Measurements from ENCODE around the gene SULT4A1. TPM values are rescaled to one million over a fixed set of nuclear protein-coding genes. Genes with fewer than 3 reads are reported as not detected.

The SULT4A1 gene
- total RNA-seq, 2 experiments from 2014 or later: not detected

DNA sequence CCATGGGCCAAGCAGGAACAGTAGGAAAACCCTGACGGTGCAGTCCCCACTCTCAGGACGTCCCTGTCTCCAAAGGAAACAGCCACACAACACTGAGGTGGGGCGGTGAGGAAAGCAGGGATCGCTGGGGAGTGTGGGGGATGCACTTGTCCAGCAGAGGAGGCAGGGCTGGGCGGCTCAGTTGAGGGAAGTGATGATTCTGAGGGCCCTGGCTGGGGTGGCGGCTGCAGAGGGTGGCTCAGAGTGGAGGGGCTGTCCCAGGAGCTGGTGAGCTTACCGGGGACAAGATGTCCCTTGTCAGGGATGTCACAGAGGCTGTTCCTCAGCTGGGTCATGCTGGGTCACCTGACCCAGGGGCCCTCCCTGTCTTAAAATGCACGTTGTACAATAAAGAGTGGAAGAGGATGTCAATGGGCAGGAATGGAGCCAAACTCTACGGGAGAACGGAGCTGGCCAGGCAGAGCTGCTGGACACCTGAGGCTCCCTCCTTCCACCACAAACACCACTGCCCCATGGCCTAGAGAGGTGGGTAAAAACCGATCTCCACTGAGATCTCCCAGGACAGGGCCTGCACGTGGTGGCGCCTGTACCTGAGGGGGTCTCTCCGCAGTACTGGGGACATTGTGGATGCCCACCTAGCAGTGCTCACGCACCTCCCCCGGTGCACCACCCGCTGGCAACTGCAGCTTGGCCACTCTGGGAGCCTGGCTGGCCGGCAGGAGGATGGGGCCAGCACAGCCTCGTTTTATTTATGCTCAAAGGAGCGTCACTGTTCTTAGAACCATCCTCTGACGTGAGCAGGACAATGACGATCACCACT lies 40.5 kb downstream of the SULT4A1 start:
- Mint-ChIP-seq H3K27ac (no peak overlapping the region), H3K4me1 (ENCODE audit: low read depth) (no peaks in the 10 kb centered on the region), H3K27me3 (peaks cover 17% of the 10 kb centered on the region), H3K9me3 (peaks cover 3% of the 10 kb centered on the region), H3K36me3 (ENCODE audit: low read depth) (no peaks in the 10 kb centered on the region), H3K4me3 (no peak overlapping the region)
- ChIA-PET POLR2A (no interaction called here), CTCF (no interaction called here)
- TF ChIP-seq CTCF (IDR thresholded peaks at IDR 0.05): no peak
- ATAC-seq (no peak), DNase-seq (no peak)
- intact Hi-C loops (cut with micrococcal nuclease): no loop called here

DNA sequence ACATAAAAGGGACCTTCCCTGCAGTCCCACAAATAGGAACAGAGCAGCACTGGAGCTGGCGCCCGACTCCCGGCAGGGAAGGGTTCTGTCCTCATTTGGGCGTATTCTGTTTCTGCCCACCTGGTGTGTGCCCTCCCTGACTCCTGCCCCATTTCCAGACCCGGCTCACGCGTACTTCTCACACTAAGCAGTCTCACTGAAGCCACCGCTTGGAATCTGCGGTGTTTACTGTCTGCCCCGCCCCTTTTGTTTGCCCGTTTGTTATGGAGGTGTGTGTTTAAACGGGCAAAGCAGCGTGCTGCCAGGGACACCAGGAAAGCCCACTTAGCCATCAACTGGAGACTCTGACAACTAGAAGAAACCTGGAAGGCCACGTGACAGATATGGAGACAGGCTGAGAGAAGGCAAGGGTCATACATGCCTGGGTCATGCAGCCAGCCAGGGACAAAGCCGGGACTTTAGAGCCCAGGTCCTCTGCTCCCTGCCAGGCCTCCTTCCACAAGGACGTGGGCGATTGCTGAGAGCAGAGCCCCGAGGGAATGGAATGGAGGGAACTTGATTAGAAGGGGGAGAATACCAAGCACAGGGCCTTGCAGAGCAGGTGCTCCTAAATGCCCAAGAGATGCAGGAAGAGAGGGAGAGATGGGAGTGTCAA lies 41.5 kb downstream of the SULT4A1 start:
- intact Hi-C loops (cut with micrococcal nuclease): no loop called here
- ATAC-seq (no peak), DNase-seq (no peak)
- Mint-ChIP-seq H3K4me1 (ENCODE audit: low read depth) (no peaks in the 10 kb centered on the region), H3K9me3 (peaks cover 3% of the 10 kb centered on the region), H3K4me3 (no peak overlapping the region), H3K36me3 (ENCODE audit: low read depth) (no peaks in the 10 kb centered on the region), H3K27ac (no peak overlapping the region), H3K27me3 (peaks cover 13% of the 10 kb centered on the region)
- TF ChIP-seq CTCF (IDR thresholded peaks at IDR 0.05): no peak
- ChIA-PET CTCF (no interaction called here), POLR2A (no interaction called here)

GRCh38 chr22:43819931-43820640 lies 42.2 kb downstream of the SULT4A1 start:
- POLR2A ChIA-PET: no interaction called here

GRCh38 chr22:43819421-43819921 lies 42.8 kb downstream of the SULT4A1 start:
- intact Hi-C loops (cut with micrococcal nuclease): no loop called here
- no peak for ATAC-seq
- POLR2A ChIA-PET: no interaction called here
- no peak for TF ChIP-seq CTCF (IDR thresholded peaks at IDR 0.05)
- peaks cover 7% of the 10 kb centered on the region for H3K27me3 Mint-ChIP-seq
- no peak overlapping the region for H3K27ac Mint-ChIP-seq
- CTCF ChIA-PET: no interaction called here
- no peak for DNase-seq
- no peak overlapping the region for H3K4me3 Mint-ChIP-seq
- peaks cover 3% of the 10 kb centered on the region for H3K9me3 Mint-ChIP-seq
- H3K4me1 Mint-ChIP-seq (ENCODE audit: low read depth): no peaks in the 10 kb centered on the region
- H3K36me3 Mint-ChIP-seq (ENCODE audit: low read depth): peaks cover 7% of the 10 kb centered on the region

More at GRCh38 chr22:43819931-43820640, 42.2 kb downstream of the SULT4A1 start:
- ATAC-seq: no peak
- peaks cover 12% of the 10 kb centered on the region for H3K27me3 Mint-ChIP-seq
- peaks cover 3% of the 10 kb centered on the region for H3K9me3 Mint-ChIP-seq
- no peak for TF ChIP-seq CTCF (IDR thresholded peaks at IDR 0.05)
- no peak overlapping the region for H3K27ac Mint-ChIP-seq
- H3K4me3 Mint-ChIP-seq: no peak overlapping the region
- CTCF ChIA-PET: no interaction called here
- intact Hi-C loops (cut with micrococcal nuclease): no loop called here
- peaks cover 3% of the 10 kb centered on the region for H3K36me3 Mint-ChIP-seq (ENCODE audit: low read depth)
- no peaks in the 10 kb centered on the region for H3K4me1 Mint-ChIP-seq (ENCODE audit: low read depth)
- no peak for DNase-seq

Measured in activated CD8-positive, alpha-beta T cell treated with anti-CD3 and anti-CD28 coated beads for 36 hours (primary cell).